GM20431 (cell line): ENCODE results near the gene TAF10.

Source experiments
- in situ Hi-C: fragments of 300-500 bp; cut with MseI, MboI; formaldehyde crosslinking; loops from one replicate; pipeline ENCODE4 v1.15.0; 2020; ENCODE audit warnings: low sequenced_read_pairs; ENCODE audit not compliant: unreplicated experiment

Gene TAF10

DNA sequence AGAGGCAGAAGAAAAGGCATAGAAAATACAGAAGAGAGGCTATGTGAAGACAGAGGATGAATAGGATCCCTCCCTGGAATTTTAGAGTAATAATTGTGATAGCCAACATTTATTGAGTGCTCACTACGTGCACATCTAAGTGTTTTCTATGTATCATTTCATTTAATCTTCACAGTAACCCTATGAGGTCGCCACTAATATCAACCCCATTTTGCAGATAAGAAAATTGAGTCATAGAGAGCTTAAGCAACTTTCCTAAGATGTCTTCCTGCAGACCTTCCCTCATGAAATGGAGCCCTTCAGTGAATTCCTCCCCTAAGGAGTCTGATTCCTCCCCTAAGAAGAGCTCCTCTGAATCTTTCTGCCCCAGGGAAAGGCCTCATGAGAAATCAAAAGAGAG lies 46.7 kb downstream of the TAF10 start:
- in situ Hi-C loops: no loop called here

DNA sequence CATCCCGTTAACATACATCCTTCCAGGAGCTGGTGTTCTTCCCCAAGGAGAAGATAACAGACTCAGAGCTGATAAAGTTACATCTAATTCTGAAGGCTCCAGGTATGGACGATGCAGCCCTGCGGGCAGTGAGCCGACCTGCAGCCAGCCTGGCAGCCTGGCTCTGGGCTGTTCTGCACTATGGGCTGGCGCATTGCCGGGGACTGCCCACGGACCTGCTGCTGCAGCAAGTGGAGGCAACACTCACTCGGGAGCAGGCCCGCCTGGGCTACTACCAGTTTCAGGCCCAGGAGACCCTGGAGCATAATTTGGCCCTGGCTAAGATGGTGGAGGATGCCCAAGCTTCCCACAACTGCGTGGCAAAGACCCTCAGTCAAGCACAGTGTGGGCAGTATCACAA lies 48.3 kb downstream of the TAF10 start:
- in situ Hi-C loops: no loop called here

- in situ Hi-C loops: no loop called here
Observed at GRCh38 chr11:6563121-6563619, 48.8 kb downstream of the TAF10 start.

DNA sequence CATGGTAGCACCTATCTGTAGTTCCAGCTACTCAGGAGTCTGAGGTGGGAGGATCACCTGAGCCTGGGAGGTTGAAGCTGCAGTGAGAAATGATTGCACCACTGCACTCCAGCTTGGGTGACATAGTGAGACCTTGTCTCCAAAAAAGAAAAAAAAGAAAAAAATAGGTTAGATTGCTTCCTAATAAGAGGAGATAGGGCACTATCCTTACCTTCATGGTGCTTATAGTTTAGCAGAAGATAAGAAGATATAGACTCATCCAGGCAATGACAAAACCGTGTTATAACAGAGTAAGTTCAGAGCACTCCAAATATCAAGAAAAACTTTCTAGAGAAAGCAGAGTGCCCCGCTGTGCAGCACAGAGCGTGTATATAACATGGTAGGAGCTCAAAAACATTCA lies 50.7 kb downstream of the TAF10 start:
- in situ Hi-C loops: no loop called here
